Mucosa of stomach (tissue), 1 donor: Measurements from ENCODE around the gene CHGA.

Source experiments
- H3K27me3 ChIP-seq: one replicate; pipeline ENCODE4 v1.7.0; 2013; ENCODE audit warnings: mild to moderate bottlenecking, low read length; ENCODE audit not compliant: control insufficient read depth, insufficient read depth
- H3K36me3 ChIP-seq: one replicate; pipeline ENCODE4 v1.7.0; 2013; ENCODE audit warnings: low read length; ENCODE audit not compliant: control insufficient read depth, insufficient read depth
- H3K4me1 ChIP-seq: one replicate; pipeline ENCODE4 v1.7.0; 2013; ENCODE audit warnings: mild to moderate bottlenecking, low read length; ENCODE audit not compliant: control insufficient read depth, insufficient read depth
- H3K4me3 ChIP-seq: one replicate; pipeline ENCODE4 v1.7.0; 2013; ENCODE audit warnings: low read length
- H3K9ac ChIP-seq: one replicate; pipeline ENCODE4 v1.7.0; 2013; ENCODE audit warnings: mild to moderate bottlenecking, low read length, moderate library complexity
- H3K9me3 ChIP-seq: one replicate; pipeline ENCODE4 v1.7.0; 2013; ENCODE audit warnings: mild to moderate bottlenecking, low read length, moderate library complexity; ENCODE audit not compliant: control insufficient read depth
- donor health status: Pancreatic carcinoma.

CHGA gene

GRCh38 chr14:92951912-92952471 is 29.0 kb downstream of the CHGA start:
- Histone ChIP-seq H3K9me3 (no peaks in the 10 kb centered on the region), H3K4me3 (no peak overlapping the region), H3K4me1 (peaks cover 4% of the 10 kb centered on the region), H3K36me3 (no peaks in the 10 kb centered on the region), H3K9ac (no peak overlapping the region), H3K27me3 (no peaks in the 10 kb centered on the region)

- no peak overlapping the region for H3K9ac ChIP-seq
- no peaks in the 10 kb centered on the region for H3K4me1 ChIP-seq
- H3K27me3 ChIP-seq = no peaks in the 10 kb centered on the region
- H3K36me3 ChIP-seq = no peaks in the 10 kb centered on the region
- H3K4me3 ChIP-seq = no peak overlapping the region
- no peaks in the 10 kb centered on the region for H3K9me3 ChIP-seq
Measured at GRCh38 chr14:92952481-92953298, 29.7 kb downstream of the CHGA start.

GRCh38 chr14:92953526-92953925 is 30.6 kb downstream of the CHGA start:
- H3K4me1 ChIP-seq = no peaks in the 10 kb centered on the region
- no peak overlapping the region for H3K9ac ChIP-seq
- no peaks in the 10 kb centered on the region for H3K9me3 ChIP-seq
- H3K27me3 ChIP-seq = no peaks in the 10 kb centered on the region
- H3K4me3 ChIP-seq = no peak overlapping the region
- H3K36me3 ChIP-seq = no peaks in the 10 kb centered on the region

- Histone ChIP-seq H3K9ac (no peak overlapping the region), H3K4me1 (no peaks in the 10 kb centered on the region), H3K36me3 (no peaks in the 10 kb centered on the region), H3K27me3 (no peaks in the 10 kb centered on the region), H3K9me3 (no peaks in the 10 kb centered on the region), H3K4me3 (no peak overlapping the region)
Measured at GRCh38 chr14:92954933-92955332, 32.0 kb downstream of the CHGA start.

GRCh38 chr14:92955381-92955780 is 32.4 kb downstream of the CHGA start:
- Histone ChIP-seq H3K9me3 (no peaks in the 10 kb centered on the region), H3K4me3 (no peak overlapping the region), H3K9ac (no peak overlapping the region), H3K36me3 (no peaks in the 10 kb centered on the region), H3K4me1 (no peaks in the 10 kb centered on the region), H3K27me3 (no peaks in the 10 kb centered on the region)

GRCh38 chr14:92956961-92957360 is 34.0 kb downstream of the CHGA start:
- H3K9ac ChIP-seq = no peak overlapping the region
- no peaks in the 10 kb centered on the region for H3K27me3 ChIP-seq
- no peaks in the 10 kb centered on the region for H3K36me3 ChIP-seq
- no peaks in the 10 kb centered on the region for H3K9me3 ChIP-seq
- peaks cover 5% of the 10 kb centered on the region for H3K4me1 ChIP-seq
- H3K4me3 ChIP-seq = no peak overlapping the region

- Histone ChIP-seq H3K36me3 (no peaks in the 10 kb centered on the region), H3K9me3 (no peaks in the 10 kb centered on the region), H3K4me3 (no peak overlapping the region), H3K27me3 (no peaks in the 10 kb centered on the region), H3K9ac (no peak overlapping the region), H3K4me1 (peaks cover 5% of the 10 kb centered on the region)
Measured at GRCh38 chr14:92958373-92959188, 35.6 kb downstream of the CHGA start.

- no peaks in the 10 kb centered on the region for H3K9me3 ChIP-seq
- H3K27me3 ChIP-seq = no peaks in the 10 kb centered on the region
- H3K9ac ChIP-seq = no peak overlapping the region
- H3K4me1 ChIP-seq = peaks cover 9% of the 10 kb centered on the region
- no peaks in the 10 kb centered on the region for H3K36me3 ChIP-seq
- H3K4me3 ChIP-seq = no peak overlapping the region
Measured at GRCh38 chr14:92959189-92959531, 36.2 kb downstream of the CHGA start.

- Histone ChIP-seq H3K4me1 (peaks cover 16% of the 10 kb centered on the region), H3K9me3 (no peaks in the 10 kb centered on the region), H3K9ac (no peak overlapping the region), H3K36me3 (no peaks in the 10 kb centered on the region), H3K4me3 (no peak overlapping the region), H3K27me3 (no peaks in the 10 kb centered on the region)
Measured at GRCh38 chr14:92959761-92960680, 37.1 kb downstream of the CHGA start.

- Histone ChIP-seq H3K27me3 (no peaks in the 10 kb centered on the region), H3K36me3 (no peaks in the 10 kb centered on the region), H3K4me3 (no peak overlapping the region), H3K9ac (no peak overlapping the region), H3K9me3 (no peaks in the 10 kb centered on the region), H3K4me1 (peaks cover 16% of the 10 kb centered on the region)
Measured at GRCh38 chr14:92960706-92961566, 38.0 kb downstream of the CHGA start.

- no peaks in the 10 kb centered on the region for H3K9me3 ChIP-seq
- H3K4me1 ChIP-seq = peaks cover 16% of the 10 kb centered on the region
- H3K27me3 ChIP-seq = no peaks in the 10 kb centered on the region
- H3K4me3 ChIP-seq = no peak overlapping the region
- no peak overlapping the region for H3K9ac ChIP-seq
- H3K36me3 ChIP-seq = no peaks in the 10 kb centered on the region
Measured at GRCh38 chr14:92961567-92961855, 38.6 kb downstream of the CHGA start.
